GM18505 (cell line): ENCODE results near the gene MYBPC3.

Experiments
- ATAC-seq: cut with Tn5 transposase; IDR thresholded peaks from one replicate; pipeline ENCODE4 v1.9.1; 2021; ENCODE audit not compliant: unreplicated experiment
- POLR2A ChIP-seq: IDR thresholded peaks from 4 replicates; pipeline ENCODE4 v1.6.1; 2011; ENCODE audit warnings: borderline replicate concordance; ENCODE audit not compliant: insufficient read depth, insufficient read length; ENCODE audit errors: extremely low read depth

MYBPC3 gene

GRCh38 chr11:47391711-47392432 lies 39.4 kb upstream of the MYBPC3 start:
- no peak for TF ChIP-seq POLR2A
- ATAC-seq: no peak

GRCh38 chr11:47391077-47391583 lies 38.6 kb upstream of the MYBPC3 start:
- TF ChIP-seq POLR2A: no peak

GRCh38 chr11:47390422-47390760 lies 37.9 kb upstream of the MYBPC3 start:
- TF ChIP-seq POLR2A: no peak
- no peak for ATAC-seq

More at GRCh38 chr11:47391077-47391583, 38.6 kb upstream of the MYBPC3 start:
- no peak for ATAC-seq

GRCh38 chr11:47389577-47390421 lies 37.3 kb upstream of the MYBPC3 start:
- ATAC-seq: no peak
- TF ChIP-seq POLR2A: no peak

GRCh38 chr11:47388697-47389576 lies 36.4 kb upstream of the MYBPC3 start:
- ATAC-seq: no peak
- TF ChIP-seq POLR2A: no peak

GRCh38 chr11:47387944-47388696 lies 35.6 kb upstream of the MYBPC3 start:
- TF ChIP-seq POLR2A: no peak
- no peak for ATAC-seq

GRCh38 chr11:47384498-47384897 lies 32.0 kb upstream of the MYBPC3 start:
- TF ChIP-seq POLR2A: no peak
- no peak for ATAC-seq

GRCh38 chr11:47383071-47383470 lies 30.6 kb upstream of the MYBPC3 start:
- ATAC-seq: no peak

GRCh38 chr11:47380078-47380477 lies 27.6 kb upstream of the MYBPC3 start:
- no peak for TF ChIP-seq POLR2A
- ATAC-seq: no peak

More at GRCh38 chr11:47383071-47383470, 30.6 kb upstream of the MYBPC3 start:
- no peak for TF ChIP-seq POLR2A

GRCh38 chr11:47379317-47379716 lies 26.8 kb upstream of the MYBPC3 start:
- no peak for TF ChIP-seq POLR2A
- no peak for ATAC-seq

GRCh38 chr11:47378836-47379170 lies 26.3 kb upstream of the MYBPC3 start:
- no peak for TF ChIP-seq POLR2A
- ATAC-seq: no peak

- peak; percentile 69 for ATAC-seq
- peak; percentile 88 for TF ChIP-seq POLR2A
Observed at GRCh38 chr11:47378010-47378835, 25.7 kb upstream of the MYBPC3 start, which contains the start of gene SPI1. Gene SPI1 (minus strand): TSS chr11:47378547. CDS start chr11:47378353, 194 bp downstream.
